Jurkat, Clone E6-1 (cell line): ENCODE data around the gene CDH3. TPM values are rescaled to one million over a fixed set of nuclear protein-coding genes. Genes with fewer than 3 reads are reported as not detected.

Experiments
- DNase-seq: peaks from one replicate; pipeline ENCODE4 v3.0.0-alpha.2; 2011; ENCODE audit warnings: low read depth, low spot score
- H3K4me3 ChIP-seq: 2 replicates; pipeline ENCODE4 v1.5.1; 2011; ENCODE audit warnings: mild to moderate bottlenecking, low read length, control low read depth, moderate library complexity
- polyA plus RNA-seq: library from polyadenylated mRNA; unstranded; fragments of >200 nt; gene quantifications from one replicate; pipeline ENCODE4 v1.2.1, GENCODE V29; 2012; ENCODE audit warnings: missing spikeins; ENCODE audit not compliant: insufficient read length, insufficient read depth

CDH3 gene
- not detected for polyA plus RNA-seq

DNA sequence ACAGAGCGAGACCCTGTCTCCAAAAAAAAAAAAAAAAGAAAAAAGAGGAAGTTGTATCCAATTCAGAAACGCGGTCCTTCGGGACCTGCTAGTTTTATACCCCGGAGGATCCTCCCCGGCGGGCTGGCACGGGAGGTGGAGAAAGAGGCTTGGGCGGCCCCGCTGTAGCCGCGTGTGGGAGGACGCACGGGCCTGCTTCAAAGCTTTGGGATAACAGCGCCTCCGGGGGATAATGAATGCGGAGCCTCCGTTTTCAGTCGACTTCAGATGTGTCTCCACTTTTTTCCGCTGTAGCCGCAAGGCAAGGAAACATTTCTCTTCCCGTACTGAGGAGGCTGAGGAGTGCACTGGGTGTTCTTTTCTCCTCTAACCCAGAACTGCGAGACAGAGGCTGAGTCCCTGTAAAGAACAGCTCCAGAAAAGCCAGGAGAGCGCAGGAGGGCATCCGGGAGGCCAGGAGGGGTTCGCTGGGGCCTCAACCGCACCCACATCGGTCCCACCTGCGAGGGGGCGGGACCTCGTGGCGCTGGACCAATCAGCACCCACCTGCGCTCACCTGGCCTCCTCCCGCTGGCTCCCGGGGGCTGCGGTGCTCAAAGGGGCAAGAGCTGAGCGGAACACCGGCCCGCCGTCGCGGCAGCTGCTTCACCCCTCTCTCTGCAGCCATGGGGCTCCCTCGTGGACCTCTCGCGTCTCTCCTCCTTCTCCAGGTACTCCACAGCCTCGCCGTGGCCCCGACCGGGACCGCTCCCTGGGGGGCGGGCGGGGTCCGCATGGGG lies at the start of gene CDH3:
TSS of gene CDH3 (plus strand) at position 596 of the 779 bp plus-strand sequence. CDS start at position 666, 70 bp downstream.
- no peak within 1 kb of the TSS for H3K4me3 ChIP-seq
- no peak for DNase-seq

DNA sequence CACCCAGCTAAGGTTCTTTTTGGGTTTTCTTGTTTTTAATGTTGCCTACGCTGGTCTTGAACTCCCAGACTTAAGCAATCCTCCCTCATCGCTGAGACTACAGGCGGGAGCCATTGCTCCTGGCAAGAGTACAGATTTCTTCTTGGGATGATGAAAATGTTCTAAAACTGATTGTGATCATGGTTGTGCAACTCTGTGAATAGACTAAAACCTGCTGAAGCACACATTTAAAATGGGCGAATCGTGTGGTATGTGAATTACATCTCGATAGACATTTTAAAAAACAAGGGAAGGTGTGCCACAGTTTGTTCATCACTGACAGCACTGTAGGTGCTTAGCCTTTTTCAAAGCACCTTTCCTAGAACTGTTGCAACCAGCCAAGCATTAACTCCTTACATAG lies 48.8 kb upstream of the CDH3 start:
- no peak overlapping the region for H3K4me3 ChIP-seq
- DNase-seq, result no peak

DNA sequence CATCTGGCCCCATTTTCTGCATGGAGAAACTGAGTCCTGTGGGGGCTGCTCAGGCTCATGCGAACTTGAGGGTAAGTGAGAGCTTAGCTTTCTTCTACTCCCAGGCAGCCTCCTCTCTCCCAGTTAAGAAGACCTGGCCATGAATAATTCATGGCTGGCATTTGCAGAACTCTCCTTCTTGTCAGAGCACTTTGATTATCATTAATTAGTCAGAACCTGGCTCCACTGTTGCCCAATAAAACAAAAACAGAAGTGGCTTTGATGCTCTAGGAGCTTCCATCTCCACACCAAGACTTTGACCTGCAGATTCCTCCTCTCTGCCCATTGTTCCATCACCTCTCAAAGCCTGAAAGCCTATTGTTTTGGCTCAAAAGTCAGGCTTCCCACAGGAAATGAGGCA lies 45.5 kb upstream of the CDH3 start:
- H3K4me3 ChIP-seq, result no peak overlapping the region
- no peak for DNase-seq

DNA sequence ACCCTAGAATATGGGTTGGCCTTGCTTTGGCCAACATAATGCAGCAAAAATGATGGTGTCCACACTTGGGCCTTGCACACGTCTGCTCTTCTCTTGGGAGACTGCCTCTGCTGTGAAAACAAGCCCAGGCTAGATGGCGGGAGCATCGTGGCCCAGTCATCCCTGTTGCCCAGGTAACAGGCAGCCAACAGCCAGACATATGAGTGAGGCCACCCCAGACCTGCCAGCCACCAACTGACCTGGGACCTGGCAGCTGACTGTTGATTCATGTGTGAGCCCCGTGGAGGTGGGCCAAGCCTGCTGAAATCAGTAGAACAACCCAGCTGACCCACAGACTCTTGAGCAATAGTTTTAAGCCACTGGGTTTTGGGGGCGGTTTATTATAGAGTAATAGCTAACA lies 39.4 kb upstream of the CDH3 start:
- H3K4me3 ChIP-seq, result no peak overlapping the region
- no peak for DNase-seq

DNA sequence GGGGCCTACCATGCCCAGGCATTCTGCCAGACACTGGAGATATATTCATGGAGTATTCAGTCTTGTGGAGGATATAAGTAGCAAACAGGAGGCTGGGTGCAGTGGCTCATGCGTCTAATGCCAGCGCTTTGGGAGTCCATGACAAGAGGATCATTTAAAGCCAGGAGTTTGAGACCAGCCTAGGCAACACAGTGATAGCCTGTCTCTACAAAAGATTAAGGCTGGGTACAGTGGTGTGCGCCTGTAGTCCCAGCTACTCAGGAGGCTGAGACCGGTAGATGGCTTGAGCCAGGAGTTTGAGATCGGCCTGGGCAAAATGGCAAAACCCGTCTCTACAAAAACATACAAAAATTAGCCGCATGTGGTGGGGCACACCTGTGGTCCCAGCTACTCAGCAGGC lies 37.7 kb upstream of the CDH3 start:
- no peak for DNase-seq
- H3K4me3 ChIP-seq, result no peak overlapping the region

DNA sequence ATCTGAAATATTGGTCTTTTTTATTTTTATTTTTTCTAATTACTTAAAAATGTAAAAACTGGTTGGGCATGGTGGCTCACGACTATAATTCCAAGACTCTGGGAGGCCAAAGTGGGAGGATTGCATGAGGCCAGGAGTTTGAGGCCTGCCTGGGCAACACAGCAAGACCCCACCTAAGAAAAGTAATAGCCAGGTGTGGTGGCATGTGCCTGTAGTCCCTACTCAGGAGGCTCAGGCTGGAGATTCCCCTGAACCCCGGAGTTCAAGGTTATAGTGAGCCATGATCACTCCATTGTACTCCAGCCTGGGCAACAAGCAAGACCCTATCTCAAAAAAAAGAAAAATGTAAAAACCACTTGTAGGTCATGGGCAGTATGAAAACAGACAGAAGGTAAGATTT lies 36.8 kb upstream of the CDH3 start:
- no peak for DNase-seq
- H3K4me3 ChIP-seq, result no peak overlapping the region

DNA sequence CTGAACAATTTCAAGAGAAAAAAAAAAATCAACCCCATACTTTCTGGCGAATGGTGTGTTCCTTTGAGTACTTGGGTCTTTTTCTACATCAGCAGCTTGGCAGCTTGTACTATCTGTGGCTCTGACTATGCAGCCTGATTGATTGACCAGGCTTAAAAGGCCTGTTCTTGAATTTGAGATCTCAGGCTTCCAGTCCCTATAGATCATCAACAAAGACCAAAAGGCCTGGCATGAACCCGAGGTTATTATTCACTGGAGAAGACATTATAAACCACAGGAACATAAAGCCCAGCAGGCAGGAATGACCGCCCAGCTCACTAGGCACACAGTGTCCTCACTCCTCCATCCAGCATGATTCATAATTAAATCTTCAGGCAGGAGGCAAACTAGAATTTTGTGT lies 32.1 kb upstream of the CDH3 start:
- DNase-seq, result no peak
- H3K4me3 ChIP-seq, result no peak overlapping the region

DNA sequence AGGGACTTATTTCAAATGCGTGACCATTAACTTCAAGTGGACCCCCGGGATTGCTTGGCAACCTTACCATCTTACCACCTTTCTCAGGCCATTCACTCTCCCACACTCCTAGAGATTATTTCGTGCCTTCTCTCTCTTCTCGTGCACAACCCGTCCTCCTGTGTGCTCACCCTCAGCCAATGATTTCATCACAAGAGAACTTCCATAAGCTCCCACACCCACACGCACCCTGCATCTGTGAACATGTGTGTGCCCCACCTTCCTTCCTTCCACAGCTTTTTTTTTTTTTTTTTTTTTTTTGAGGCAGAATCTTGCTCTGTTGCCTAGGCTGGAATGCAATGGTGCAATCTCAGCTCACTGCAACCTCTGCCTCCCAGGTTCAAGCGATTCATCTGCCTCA lies 27.4 kb upstream of the CDH3 start:
- H3K4me3 ChIP-seq, result no peak overlapping the region
- no peak for DNase-seq

DNA sequence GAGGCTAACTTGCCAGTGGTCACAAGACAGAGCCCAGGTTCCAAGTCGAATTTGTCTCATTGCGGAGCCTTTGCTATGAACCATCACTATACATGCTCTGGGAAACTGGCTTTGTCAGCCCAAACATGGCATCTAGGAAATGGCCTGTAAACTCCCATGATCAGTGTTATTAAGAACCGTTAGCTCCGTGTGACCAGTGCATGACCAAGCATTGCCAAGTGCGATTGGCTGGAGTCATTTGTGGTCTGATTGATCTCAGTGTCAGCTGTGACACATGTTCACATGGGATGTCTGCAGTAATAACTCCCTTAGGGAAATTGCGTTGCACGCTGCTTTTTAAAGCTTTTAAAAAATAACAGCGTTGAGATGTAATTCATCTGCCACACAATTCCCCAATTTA lies 18.6 kb upstream of the CDH3 start:
- no peak for DNase-seq
- H3K4me3 ChIP-seq, result no peak overlapping the region

DNA sequence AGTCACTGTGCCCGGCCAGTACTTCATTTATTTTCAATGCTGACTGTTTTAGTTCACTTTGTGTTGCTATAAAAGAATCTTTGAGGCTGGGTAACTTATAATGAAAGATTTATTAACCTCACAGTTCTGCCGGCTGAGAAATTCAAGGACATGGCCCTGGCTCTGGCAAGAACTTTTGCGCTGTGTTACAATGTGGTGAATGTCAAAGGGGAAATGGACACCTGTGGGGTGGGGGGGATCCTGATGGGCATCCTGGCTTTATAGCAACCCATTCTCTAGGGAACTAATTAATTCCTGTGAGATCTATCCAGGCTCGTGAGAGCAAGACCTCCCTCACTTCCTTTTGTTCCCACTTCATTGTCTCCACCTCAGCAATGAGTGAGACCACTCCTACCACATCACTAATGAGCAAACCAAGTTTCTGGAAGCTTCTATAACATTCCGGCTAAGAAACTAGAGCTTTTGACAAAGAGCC lies 17.1 kb upstream of the CDH3 start:
- H3K4me3 ChIP-seq, result no peak overlapping the region
- no peak for DNase-seq

DNA sequence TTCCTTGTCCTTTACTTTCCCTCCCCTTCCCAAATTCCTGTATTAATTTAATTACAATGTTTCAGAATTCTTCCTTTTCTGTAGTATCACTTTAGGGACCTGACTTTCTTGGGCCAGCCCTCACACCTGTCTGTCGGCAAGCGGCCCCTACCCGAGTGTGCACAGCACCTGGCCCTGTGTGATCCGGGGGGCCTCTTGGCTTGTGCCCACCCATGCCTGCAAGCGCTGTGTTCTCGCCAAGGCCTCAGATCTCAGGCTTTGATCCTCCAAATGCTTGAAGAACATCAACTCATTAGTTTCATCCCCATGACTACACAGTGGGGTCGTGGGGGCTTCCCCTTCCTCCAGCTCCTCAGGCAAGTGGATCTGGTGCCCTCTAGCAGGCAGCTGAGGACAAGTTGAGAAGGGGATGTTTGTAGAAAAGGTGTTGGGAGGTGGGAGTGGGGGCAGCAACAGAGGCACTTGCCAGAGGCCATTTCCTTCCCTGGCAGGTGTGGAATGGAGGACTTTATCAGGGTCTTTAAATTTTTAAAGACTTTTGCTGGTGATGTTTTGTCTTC lies 15.7 kb upstream of the CDH3 start:
- peak; percentile 10 for DNase-seq
- no peak overlapping the region for H3K4me3 ChIP-seq

DNA sequence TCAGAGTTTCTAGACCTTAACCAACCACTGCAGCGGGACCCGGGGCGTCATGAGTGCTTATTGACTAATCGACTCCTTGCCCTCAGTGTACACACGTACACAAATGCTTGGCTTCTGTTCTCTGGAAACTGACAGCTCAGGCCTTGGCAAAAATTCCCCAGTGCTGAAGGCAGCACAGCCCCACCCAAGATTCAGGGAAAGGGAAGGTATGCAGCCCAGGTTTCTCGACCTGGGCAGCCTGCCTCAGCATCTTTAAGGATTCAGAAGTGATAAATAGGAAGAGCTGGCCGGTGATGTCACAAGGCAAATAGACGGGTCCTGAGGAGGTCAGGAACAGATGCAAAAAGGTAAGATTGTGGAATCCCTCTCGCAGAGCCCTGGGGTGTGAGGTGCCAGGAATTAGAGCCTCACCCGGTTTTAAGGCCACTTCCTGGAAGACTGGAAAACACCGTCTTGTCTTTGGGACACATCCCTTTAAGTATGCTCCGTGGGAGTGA lies 9.0 kb upstream of the CDH3 start:
- DNase-seq, result no peak
- H3K4me3 ChIP-seq, result no peak overlapping the region

DNA sequence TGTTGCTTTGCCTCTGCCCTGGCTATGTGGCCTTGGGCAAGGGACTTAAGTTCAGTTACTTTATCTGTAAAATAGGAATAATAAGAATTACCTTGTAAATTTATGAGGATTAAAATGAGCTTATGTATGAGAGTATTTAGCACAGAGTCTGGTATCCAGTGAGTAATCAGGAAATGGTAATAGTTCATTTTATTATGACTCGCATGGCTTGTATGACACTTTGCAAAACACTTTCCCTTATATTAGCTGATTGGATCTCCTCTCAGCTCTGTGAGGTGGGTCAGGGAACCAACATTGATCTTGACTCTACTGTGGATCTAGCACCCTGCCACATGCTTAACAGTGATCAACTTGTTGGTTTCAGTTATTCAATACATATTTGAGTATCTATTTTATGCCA lies 8.3 kb upstream of the CDH3 start:
- no peak for DNase-seq

DNA sequence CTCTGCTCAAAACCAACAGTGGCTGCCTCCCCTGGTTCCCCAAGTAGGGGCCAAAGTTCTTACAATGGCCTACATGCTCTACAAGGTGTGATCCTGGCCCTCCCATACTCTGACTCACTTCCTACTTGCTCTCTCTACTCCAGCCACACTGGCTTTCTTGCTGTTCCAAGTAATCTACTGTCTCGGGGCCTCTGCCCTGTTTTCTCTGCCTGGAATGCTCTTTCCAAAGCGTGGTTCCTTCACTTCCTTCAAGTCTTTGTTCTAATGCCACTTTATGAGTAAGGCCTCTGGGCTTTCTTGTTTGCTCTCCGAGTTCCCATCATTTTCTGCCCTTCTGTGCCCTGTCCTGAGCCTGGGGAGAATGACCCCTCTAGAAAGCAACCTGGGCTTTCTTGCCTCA lies 4.1 kb upstream of the CDH3 start:
- no peak for DNase-seq
- no peak overlapping the region for H3K4me3 ChIP-seq

More for the DNA sequence above, 8.3 kb upstream of the CDH3 start:
- no peak overlapping the region for H3K4me3 ChIP-seq

DNA sequence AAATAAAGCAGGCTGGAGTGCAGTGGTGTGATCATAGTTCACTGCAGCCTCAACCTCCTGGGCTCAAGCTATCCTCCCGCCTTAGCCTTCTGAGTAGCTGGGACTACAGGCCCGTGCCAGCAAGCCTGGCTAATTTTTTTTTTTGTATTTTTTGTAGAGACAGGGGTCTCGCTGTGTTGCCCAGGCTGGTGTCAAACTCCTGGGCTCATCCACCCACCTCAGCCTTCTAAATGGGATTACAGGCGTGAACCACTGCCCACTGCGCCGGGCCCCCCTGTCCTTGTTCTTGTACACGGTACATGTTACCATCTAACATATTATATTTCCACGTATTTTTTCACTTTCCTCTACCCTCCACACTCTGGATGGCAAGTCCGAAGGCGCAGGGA lies 3.1 kb upstream of the CDH3 start:
- no peak for DNase-seq
- no peak overlapping the region for H3K4me3 ChIP-seq

DNA sequence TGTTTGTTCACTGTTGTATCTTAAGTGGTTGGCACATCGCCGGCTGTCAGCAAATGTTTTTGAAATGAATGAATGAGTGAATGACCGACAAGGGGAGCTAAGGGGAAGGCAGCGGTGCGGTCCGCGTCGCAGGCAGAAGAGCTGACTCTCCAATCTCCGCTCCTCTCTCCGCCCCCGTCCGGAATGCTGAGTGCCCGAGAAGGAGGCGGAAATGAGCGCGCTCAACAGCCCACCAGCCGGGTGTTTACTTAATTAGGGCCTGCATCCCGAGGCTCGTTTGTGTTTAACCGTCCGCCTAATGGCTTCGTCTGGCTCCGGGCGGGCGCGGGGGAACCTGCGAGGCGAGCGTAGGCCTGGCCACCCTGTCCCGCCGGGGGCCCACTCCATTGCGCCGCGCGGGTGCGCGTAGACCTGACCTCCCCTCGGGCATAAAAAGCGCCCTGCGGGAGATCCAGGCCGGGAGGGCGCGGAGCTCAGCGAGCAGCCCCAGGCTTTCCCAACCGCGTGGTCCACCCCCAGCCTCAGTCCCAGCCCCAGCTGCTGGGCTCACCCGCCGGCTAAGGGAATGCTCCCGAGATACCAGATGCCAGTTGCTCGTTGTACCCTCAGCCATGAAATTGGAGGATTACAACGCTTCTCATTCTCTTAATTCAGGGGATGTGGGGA lies 2.5 kb upstream of the CDH3 start:
- no peak overlapping the region for H3K4me3 ChIP-seq
- no peak for DNase-seq

DNA sequence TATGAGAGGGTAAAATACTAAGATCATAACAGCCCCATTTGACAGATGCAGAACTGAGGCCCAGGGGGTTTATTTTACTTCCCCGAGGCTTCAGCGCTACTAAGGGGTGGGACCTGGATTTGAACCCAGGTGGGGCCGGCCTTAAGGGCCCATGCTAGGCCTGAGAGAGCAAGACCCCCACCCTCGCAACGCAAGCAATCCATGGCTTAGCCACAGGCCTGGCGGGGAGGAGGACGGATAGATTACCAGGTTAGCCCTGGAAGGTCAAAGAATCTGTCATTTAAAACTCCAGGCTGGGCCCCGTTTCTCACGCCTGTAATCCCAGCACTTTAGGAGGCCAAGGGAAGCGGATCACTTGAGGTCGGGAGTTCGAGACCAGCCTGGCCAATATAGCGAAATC lies 1.9 kb upstream of the CDH3 start:
- no peak overlapping the region for H3K4me3 ChIP-seq
- no peak for DNase-seq

DNA sequence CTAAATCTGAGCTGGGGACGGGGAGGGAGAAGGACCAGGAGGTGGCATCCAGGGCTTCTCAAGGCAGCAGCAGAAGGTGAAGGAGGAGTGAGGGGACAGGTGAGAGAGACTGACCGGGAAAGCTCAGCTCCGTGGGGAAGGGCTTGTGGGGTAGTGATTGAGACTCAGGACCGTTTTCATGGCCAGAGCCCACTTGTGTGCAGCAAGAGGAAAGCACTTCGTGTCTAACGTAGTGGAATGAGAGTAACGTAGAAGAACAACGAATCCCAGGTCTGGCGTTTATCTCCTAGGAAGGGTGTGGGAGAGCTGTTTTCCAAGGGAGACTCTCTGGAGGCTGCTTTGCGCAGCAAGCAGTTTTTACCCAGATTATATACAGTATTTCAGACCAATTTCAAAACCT lies 1.3 kb upstream of the CDH3 start:
- DNase-seq, result no peak
- no peak overlapping the region for H3K4me3 ChIP-seq

DNA sequence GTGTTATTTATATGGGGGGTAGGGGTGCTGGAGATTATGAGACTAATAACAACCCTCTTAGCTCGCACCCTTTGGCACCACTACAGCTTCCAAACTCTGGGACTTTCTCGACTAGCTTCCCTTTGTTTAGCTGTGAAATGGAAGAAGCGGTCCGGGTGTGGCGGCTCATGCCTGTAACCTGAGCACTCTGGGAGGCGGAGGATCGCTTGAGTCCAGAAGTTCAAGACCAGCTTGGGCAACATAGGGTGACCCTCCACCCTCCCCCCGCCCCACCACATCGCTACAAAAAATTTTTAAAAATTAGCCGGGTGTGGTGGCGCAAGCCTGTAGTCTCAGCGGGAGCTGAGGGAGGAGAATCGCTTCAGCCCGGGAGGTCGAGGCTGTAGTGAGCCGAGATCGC lies 814 bp upstream of the CDH3 start:
- no peak overlapping the region for H3K4me3 ChIP-seq
- DNase-seq, result no peak
